Erythroblast (primary cell): Measurements from ENCODE around the gene MAPK4.
"Not testable (repeated sequence)": the region's sequence is repeated elsewhere in the genome, so short reads cannot be mapped to it uniquely, and the experiment has no call there.

Experiments
- GATA1 ChIP-seq: IDR thresholded peaks from 2 replicates; pipeline ENCODE4 v1.6.1; 2011; ENCODE audit warnings: low read depth, mild to moderate bottlenecking, control low read depth, low read length, moderate library complexity
- POLR2A ChIP-seq: IDR thresholded peaks from 2 replicates; pipeline ENCODE4 v1.6.1; 2011; ENCODE audit warnings: mild to moderate bottlenecking, low read length

DNA sequence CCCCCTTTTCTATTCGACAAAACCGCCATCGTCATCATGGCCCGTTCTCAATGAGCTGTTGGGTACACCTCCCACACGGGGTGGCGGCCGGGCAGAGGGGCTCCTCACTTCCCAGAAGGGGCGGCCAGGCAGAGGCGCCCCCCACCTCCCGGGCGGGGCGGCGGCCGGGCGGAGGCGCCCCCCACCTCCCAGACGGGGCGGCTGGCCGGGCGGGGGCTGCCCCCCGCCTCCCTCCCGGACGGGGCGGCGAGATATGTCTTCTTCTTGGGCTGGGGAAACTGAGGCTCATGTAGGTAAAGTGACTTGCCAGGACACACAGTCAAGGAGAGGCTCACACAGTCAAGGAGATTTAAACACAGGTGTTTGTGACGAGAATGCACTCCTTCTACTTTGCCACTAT is 49.3 kb downstream of the MAPK4 start:
- not testable (repeated sequence) for TF ChIP-seq POLR2A, GATA1
